GM19238 (cell line): ENCODE measurements around the gene VIM.
"Not testable (repeated sequence)": the region's sequence is repeated elsewhere in the genome, so short reads cannot be mapped to it uniquely, and the experiment has no call there.

ENCODE experiments used
- DNase-seq: peaks from one replicate; pipeline ENCODE4 v3.0.0; 2011; ENCODE audit warnings: low spot score; ENCODE audit not compliant: insufficient read length

Gene VIM

GRCh38 chr10:17232276-17232960, 4.4 kb downstream of the VIM start:
- DNase-seq = no peak

- no peak for DNase-seq
These were observed 5.4 kb downstream of the VIM start for GRCh38 chr10:17233286-17233991.

GRCh38 chr10:17234431-17234945, 6.4 kb downstream of the VIM start:
- no peak for DNase-seq

GRCh38 chr10:17235136-17235535, 7.1 kb downstream of the VIM start:
- no peak for DNase-seq

GRCh38 chr10:17236468-17237148, 8.6 kb downstream of the VIM start:
- DNase-seq = no peak

- DNase-seq = no peak
These were observed 9.1 kb downstream of the VIM start for GRCh38 chr10:17237149-17237527.

- DNase-seq = no peak
These were observed 9.9 kb downstream of the VIM start for GRCh38 chr10:17237915-17238444.

- no peak for DNase-seq
These were observed 10.6 kb downstream of the VIM start for GRCh38 chr10:17238445-17239291.

GRCh38 chr10:17239345-17240085, 11.5 kb downstream of the VIM start:
- no peak for DNase-seq

GRCh38 chr10:17240096-17240495, 12.1 kb downstream of the VIM start:
- DNase-seq = no peak

- no peak for DNase-seq
These were observed 12.6 kb downstream of the VIM start for GRCh38 chr10:17240616-17241015.

GRCh38 chr10:17241611-17242333, 13.7 kb downstream of the VIM start:
- no peak for DNase-seq

GRCh38 chr10:17244700-17245365, 16.8 kb downstream of the VIM start:
- no peak for DNase-seq

- DNase-seq = no peak
These were observed 19.2 kb downstream of the VIM start for GRCh38 chr10:17247210-17247609.

- no peak for DNase-seq
These were observed 20.9 kb downstream of the VIM start for GRCh38 chr10:17248964-17249363.

GRCh38 chr10:17249820-17250219, 21.8 kb downstream of the VIM start:
- DNase-seq = no peak

- no peak for DNase-seq
These were observed 22.7 kb downstream of the VIM start for GRCh38 chr10:17250736-17251135.

- DNase-seq = not testable (repeated sequence)
These were observed 26.6 kb downstream of the VIM start for GRCh38 chr10:17254543-17255050.

- no peak for DNase-seq
These were observed 27.5 kb downstream of the VIM start for GRCh38 chr10:17255512-17255911.
